Activated naive CD8-positive, alpha-beta T cell treated with anti-CD3 and anti-CD28 coated beads, Interleukin-2, amount 50 U/mL, for 16 hours (primary cell): ENCODE results near the gene SVIL.
A peak's percentile ranks its signal among the peaks of the same experiment; 100 is the strongest.
"Not testable (repeated sequence)": the region's sequence is repeated elsewhere in the genome, so short reads cannot be mapped to it uniquely, and the experiment has no call there.

Source experiments
- DNase-seq: peaks from one replicate; pipeline ENCODE4 v3.0.0-alpha.2; 2020; ENCODE audit warnings: low read depth, low spot score

SVIL gene

DNA sequence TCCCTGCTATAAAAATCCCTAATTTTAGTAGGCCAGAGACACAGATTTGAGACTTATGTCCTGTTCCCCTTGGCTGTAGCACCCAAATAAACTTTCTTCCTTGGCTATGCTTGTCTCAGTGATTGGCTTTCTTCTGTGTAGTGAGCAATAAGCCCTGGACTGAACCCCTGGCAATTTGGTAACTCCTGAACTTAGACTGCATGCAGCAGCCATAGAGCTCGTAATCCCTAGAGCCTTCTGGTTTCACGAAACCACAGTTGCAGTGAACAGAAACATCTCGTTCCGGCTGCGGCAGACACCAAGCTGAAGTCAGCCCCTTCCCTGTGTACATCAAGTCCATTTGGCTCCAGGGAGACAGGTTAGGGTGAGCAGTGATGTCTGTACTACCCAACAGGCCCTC, 173.7 kb downstream of the SVIL start:
- DNase-seq: no peak

DNA sequence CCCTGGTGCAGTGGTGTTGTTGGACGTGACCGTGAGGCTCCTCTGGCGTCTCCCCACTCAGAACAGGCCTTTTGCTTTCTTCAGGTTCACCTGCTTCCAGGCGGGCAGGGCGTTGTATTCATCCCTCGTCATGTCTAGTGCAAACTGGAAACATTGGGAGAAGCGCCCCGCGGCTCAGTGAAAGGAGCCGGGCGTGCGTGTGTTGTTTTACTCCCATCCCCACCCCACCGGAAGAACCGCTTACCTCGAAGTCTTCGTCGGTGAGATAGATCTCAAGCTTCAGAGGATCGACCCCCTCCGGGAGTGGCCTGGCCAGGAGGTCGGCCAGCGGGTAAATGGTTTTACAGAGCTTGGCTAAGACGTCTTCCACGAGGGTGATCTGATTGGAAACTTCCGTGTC, 176.6 kb downstream of the SVIL start:
- not testable (repeated sequence) for DNase-seq

DNA sequence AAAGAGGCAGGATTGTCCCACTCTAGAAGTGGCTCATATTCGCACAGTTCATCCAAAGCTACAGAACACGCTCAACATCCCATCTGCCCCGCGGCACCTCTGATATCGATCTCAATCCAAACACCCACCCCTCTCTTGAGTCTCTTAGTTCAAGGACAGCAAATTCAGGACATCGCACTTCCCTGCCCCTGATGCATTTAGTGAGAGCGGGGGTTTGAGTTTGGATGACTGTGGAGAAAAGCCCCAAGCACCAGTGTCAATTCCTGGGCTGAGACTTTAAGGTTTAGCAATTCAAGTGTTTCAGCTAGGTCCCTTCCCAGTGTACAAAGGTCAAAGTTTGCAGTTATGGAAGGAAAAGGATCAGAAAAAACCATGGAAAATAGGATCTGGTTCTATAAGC, 179.7 kb downstream of the SVIL start:
- DNase-seq: no peak

DNA sequence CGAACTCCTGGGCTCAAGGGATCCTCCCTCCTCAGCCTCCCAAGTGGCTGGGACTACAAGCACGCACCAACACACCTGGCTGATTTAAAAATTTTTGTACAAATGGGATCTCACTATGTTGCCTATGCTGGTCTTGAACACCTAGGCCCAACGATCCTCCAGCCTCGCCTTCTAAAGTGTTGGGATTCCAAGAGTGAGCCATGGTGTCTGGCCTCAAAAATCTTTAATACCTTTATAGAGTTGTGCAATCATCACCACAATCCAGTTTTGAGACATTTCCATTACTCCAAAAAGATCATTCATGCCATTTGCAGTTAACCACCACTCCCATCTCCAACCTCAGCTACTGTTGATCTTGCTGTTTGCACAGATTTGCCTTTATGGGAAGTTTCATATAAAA, 180.5 kb downstream of the SVIL start:
- no peak for DNase-seq

DNA sequence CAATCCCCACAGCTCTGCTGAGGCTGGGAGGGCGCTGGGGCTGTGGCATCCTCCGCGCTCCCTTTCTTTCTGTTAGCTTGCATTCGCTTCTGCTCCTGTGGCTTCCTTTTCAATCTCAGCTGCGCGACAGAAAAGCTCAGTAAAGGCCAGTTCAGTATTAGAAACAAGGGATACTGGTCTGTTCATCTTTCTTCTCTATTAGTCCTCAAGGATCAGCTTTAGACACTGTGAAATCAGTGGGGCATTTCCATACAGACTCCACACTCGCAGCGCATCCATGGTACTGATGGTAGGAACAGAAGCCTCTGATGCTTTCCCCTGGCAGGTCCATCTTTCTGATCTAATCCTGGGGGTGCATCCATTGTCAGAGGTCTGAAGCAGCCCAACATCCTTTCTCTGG, 182.2 kb downstream of the SVIL start:
- DNase-seq: no peak

DNA sequence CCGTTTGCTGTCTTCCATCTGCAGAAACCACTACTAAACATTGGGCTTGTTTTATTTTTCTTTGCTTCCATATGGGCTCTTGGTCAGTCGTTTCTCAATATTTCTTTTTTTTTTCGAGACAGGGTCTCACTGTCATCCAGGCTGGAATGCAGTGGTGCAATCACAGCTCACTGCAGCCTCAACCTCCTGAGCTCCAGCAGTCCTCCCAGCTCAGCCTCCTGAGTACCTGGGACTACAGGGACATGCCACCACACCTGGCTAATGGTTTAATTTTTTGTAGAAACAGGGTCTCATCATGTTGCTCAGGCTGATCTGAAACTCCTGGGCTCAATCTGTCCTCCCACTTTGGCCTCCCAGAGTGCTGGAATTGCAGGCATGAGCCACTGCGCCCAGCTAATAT, 182.8 kb downstream of the SVIL start:
- DNase-seq: no peak

DNA sequence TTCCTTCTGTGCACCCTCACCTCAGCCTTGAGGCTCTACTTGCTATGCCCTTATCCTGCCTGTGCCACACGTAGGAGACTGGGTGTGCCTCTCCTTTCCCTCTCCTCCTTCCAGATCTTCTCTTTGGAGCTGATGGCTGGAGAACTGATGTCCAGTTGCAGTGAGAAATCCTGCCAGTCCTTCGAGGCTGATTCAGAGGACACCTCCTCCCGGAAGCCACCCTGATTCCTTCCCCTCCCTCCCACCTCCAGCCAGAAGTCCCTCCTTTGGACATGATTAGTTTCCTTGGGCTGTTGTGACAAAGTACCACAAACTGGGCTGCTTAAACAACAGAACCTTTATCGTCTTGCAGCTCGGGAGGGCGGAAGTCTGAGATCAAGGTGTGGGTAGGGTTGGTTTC, 184.4 kb downstream of the SVIL start:
- no peak for DNase-seq

DNA sequence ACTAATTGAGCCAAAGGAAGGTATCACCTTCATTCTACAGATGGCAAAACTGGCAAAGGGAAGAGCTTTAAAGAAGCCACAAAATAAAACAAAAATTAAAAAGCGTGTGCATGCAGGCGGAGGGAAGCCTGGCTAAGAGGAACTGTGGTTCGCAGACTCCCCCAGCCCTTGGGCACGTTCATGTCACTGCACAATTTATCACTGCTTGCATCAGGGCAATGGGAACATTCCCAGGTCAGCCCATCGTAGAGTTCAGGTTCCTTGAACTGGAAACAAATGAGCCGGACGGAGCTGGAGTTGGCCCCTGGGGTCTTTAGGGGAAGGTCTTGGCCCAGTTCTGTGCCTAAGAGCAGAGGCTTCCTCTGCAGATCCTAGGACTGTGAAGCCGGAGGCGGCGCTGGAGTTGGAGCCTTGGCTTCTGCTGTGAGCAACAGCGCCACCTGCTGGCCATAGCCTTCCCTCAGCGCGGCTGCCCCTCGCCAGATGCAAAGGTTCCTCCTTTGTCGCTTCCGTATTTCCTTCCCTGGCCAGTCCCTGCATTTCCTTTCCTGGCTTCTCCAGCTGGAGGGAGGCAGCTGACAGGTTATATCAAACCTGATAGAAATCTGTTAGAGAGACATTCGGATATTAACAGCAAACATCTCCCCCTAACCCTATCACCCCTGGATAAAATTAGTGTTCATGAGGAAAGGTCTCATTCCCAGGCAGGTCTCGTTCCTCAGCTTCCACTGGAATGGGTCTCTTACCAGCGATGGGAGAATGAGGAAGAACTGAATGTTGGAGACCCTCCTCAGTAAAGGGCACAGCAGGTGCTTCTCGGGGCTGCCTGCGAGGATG, 185.8 kb downstream of the SVIL start:
- DNase-seq: peak; percentile 45

DNA sequence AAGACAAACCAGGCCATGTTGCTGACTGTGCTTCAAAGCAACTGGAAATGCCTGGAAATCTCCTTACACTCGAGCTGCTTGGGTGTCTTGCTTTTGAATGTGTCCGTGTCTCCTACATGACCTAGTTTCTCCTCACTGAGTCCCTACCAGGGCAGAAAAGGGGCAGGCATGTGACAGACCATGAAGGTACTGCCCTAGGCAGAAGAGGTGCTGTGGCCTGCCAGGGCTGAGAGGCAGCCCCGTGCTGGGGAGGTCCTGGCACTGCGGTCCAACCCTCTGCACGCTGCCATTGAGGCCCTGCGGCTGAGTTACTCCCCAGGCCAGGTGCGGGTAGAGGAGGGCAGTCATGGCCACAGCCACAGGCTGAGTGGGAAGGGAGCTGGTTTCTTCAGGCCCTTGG, 186.6 kb downstream of the SVIL start:
- no peak for DNase-seq

DNA sequence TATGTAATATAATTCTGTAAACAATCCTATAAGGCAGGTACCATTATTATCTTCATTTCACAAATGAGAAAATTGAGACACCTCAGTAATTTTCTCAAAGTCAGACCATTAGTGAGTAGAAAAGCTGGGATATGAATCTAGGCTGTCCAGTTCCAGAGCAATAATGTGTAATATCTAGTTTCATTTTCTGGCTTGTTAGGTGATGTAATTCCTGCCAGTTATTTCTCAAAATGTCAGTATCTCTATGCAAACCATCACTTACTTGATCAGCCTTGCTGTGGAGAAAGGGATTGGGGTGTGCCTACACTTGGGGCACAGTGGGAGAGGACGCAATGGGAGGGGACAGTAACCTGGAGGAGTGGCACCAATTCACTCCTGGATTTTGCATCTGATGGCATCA, 188.4 kb downstream of the SVIL start:
- no peak for DNase-seq

DNA sequence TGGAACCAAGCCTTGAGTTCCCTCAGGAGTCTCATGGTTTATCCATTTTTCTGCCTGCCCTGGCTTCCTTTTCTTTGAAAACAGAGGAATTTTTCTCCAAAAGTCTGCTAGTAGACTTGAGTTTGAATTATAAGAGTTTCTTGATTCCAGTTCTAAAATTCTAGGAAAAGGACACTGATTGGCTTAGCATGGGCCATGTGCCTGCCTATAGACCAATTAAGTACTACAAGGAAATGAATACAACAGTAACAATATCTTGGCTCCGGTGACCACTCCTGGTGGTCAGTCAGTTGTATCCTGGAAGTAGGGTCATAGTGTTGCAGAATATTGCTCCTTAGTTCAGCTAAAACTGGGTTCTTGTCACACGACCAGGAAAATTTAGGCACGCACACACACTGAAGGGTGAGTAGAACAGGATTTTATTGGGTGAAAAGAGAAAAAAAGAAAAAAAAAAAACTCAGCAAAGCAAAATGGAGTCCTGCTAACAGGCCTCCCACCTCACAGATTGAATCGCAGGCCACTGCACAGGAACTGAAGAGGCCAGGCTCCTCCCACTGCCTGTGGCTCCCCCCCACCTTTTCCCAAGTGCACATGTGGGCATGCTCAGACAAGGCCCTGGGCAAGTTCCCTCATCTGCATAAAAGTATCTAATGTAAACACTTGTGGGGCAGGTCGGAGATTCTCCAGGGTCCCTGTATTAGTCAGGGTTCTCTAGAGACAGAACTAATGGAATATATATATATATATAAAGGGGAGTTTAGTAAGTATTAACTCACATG, 190.8 kb downstream of the SVIL start:
- DNase-seq: no peak

DNA sequence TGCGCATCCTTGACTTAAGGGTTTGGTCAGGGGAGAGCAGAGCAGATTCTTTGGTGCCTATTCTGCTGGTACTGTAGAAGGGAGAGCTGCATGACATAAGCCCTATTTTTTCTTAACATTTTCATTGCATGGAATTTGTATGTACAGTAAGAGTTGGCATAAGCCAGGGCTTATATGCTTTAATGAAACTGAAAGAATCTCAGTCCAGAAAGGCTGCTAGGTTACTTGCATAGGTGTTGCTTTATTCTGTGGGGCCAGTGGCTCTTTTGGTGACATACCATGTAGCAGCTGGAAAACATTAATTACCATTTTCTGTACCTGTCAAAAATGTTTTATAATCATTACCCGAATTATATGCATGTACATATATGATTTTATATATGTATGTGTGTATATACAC, 193.8 kb downstream of the SVIL start:
- no peak for DNase-seq

DNA sequence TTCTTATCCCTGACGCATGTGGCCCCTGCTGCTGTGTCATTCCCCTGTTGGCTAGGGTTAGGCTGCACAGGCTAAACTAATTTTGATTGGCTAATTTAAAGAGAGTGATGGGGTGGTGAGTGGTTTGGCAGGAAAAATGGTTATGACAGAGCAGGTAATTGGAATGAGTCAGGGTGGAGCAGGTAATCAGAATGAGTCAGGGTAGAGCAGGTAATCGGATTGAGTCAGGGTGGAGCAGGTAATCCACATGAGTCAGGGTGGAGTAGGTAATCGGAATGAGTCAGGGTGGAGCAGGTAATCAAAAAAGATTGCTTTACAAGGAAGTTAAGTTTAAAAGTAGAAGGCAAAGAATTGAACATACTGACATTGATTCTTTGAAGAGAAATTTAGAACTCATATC, 195.8 kb downstream of the SVIL start:
- not testable (repeated sequence) for DNase-seq

DNA sequence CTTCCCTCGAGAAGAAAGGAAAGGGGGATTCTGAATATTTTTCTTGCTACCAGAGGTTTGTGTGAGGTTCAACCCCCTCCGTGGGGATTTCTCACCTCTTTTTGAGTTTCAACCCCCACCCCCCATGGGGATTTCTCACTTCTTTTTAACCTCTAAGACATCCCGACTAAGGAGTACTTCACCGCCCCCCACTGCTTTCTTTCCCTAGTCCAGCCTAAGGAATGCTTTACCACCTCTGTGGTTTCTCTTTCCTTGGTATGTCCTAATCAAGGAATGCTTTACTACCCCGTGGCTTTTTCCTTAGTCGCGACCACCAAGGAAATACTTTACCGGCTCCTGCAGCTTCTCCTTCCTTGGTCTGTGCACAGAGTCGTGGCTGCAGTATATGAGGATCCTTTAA, 196.5 kb downstream of the SVIL start:
- DNase-seq: no peak

DNA sequence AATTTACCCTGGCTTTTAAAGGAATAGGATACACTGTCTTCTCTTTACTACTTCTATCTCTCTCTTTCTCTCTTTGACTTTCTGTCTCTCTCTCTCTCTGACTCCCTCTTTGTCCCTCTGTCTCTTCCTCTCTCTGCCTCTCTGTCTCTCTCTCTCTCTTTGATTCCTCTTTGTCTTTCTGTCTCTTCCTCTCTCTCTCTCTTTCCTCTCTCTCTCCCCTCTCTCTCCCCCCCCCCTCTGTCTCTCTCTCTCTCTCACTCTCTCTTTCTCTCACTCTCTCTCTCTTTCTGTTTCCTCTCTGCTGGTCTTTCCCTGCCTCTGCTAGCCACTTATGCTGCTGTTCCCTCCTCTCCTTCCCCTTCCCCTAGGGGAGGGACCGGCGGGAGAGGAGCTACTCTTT, 196.9 kb downstream of the SVIL start:
- no peak for DNase-seq

DNA sequence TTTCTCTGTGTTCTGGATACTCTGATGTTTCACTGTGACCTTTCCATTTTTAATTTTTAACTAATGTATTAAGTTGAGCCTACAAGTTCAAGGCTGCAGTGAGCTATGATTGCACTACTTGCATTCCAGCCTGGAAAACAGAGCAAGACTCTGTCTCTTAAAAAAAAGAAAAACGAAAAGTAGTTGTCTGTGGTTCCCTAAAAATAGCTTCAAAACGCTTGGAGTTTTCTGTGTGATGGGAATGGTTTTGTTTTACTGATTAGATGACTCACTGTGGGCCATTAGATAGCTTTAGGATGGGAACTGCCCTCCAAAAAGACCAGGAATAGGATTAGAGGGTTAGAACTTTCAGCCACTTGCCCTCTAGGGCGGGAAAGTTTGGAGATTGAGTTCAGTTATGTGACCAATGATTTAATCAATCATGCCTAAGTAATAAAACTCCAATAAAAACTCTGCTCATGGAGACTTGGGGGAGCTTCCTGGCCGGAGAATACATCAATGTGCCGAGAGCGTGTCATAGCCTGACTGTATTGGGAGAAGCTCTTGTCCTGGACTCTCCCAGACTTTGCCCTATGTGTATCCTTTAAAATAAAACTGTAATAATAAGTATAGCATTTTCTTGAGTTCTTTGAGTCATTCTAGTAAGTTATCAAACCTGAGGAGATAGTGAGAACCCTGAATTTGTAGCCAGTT, 198.8 kb downstream of the SVIL start:
- no peak for DNase-seq

DNA sequence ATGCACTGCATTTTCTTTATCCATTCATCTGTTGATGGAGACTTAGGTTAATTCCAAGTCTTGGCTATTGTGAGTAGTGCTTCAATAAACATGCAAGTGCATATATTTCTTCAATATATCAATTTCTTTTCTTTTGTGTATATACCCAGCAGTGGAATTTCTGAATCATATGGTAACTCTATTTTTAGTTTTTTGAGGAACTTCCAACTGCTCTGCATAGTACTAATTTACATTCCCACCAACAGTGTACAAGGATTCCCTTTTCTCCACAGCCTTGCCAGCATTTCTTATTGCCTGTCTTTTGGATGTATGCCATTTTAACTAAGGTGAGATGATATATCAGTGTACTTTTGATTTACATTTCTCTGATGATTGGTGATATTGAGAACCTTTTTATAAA, 200.7 kb downstream of the SVIL start:
- DNase-seq: no peak

DNA sequence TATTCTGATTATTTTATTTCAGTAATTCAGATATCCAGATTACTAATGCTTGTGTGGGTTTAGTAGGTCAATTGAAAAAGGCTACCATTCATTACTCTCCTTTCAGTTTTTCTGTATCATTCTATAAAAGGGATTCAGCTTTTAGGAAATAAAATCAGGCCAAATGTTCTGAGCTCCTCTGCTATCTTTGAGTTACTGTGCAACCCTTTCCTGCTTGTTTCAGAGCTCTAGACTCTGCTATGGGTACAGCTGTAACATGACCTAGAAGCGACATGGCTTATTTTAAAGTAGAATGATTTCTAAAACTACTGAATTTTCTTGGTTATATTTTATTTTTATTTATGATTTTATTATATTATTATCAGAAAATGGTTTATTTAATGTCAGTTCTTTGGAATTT, 203.1 kb downstream of the SVIL start:
- no peak for DNase-seq

DNA sequence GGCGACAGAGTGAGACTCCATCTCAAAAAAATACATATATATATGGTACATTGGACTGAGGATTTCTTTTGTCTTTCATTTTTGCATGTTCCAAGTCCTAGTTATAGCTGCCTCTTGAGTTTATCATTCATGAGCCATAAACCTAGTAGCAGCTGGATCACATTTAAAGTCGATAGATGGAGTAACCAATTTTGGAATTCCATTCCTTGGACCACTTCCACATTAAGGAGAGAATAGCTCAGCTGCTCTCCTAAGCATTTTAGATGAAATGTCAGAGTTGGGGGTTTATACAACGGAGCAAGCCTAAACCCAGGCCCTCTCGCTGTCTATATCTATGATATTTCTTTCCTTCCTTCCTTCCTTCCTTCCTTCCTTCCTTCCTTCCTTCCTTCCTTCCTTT, 204.7 kb downstream of the SVIL start:
- no peak for DNase-seq

DNA sequence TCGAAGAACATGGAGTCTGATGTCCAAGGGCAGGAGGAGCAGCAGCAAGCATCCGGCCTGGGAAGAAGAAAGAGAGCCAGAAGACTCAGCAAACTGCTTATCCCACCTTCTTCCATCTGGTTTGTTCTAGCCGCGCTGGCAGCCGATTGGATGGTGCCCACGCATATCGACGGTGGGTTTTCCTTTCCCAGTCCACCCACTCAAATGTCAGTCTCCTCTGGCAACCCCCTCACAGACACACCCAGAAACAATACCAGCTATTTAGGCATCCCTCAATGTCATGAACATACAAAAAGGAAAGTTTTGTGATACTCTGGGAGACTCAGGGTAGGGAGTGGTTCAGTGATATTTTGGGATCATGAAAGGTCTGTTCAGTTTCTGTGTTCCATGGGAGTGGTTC, 206.3 kb downstream of the SVIL start:
- no peak for DNase-seq

DNA sequence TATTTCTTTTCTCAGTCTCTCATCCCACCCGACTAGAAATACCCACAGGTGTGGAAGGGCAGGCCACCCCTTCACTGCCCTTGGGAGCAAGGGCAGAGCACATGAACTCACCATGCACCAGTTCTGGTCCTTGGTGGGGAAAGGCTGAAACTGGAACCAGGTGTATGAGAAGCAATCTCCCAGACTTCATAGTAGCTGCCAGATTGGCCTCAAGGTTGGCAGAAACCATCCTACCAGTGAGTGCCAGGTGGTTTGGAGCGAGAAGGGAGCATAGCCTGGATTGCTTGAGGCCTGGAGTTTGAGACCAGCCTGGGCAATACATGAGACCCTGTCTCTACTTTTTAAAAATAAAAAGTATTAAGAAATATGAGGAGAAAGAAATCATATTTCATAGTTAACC, 207.1 kb downstream of the SVIL start:
- no peak for DNase-seq

DNA sequence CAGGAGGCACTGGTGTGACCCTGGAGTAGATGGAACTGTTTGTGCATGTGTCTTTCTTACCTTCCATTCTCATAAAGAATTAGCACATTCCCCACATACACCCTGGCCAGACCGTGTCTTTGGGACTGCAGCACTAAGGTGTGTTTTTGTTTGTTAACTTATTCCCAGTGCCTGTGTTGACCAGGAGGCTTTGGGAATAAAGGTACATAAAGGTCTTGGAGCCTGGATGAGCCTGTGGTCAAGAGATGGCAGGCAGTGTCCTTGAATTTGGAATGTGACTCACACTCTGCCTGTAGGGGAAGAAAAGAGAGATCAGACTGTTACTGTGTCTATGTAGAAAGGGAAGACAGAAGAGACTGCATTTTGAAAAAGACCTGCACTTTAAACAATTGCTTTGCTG, 208.4 kb downstream of the SVIL start:
- DNase-seq: no peak

DNA sequence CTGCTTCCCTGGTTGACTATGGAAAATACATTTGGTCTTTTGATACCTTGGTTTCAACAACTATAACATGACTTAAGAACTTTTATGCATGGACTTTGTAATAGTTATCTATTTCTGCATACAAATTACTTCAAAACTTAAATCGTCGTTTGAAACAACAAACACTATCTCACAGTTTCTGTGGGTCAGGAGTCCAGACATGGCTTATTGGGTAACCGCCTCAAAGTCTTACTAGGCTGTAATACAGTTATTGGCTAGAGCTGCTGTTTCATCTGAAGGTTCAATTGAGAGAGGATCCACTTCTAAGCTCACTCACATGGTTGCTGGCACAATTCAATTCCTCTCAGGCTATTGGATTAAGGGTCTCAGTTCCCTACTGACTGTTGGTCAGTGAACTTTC, 210.8 kb downstream of the SVIL start:
- no peak for DNase-seq
